ENCODE measurements around the gene GPRIN2.
"Not testable (repeated sequence)": the region's sequence is repeated elsewhere in the genome, so short reads cannot be mapped to it uniquely, and the experiment has no call there.

- TF ChIP-seq CTCF (IDR thresholded peaks at IDR 0.05; ENCODE audit: low read depth, low read length, poor library complexity, severe bottlenecking); EZH2phosphoT487 (IDR thresholded peaks at IDR 0.05; ENCODE audit: borderline replicate concordance, low read length): not testable (repeated sequence)
Observed at GRCh38 chr10:46588221-46588620, 31.8 kb upstream of the GPRIN2 start.

All from DOHH2 (cell line).